IMR-90 (cell line): ENCODE measurements around the gene MOB2. TPM values are rescaled to one million over a fixed set of nuclear protein-coding genes. Genes with fewer than 3 reads are reported as not detected.
"Not testable (repeated sequence)": the region's sequence is repeated elsewhere in the genome, so short reads cannot be mapped to it uniquely, and the experiment has no call there.

ENCODE experiments used
- ATAC-seq: fragments of 200-7000 bp; cut with Tn5 transposase; 2 replicates; pipeline ENCODE4 v1.9.1; 2020; ENCODE audit warnings: low read depth, mild to moderate bottlenecking, moderate library complexity
- BruUV-seq: library from RNA; stranded (reverse); fragments of 400-500 nt; replicated peaks from 2 replicates; lab custom pipeline; 2021; lab: Mats Ljungman, UMichigan
- CTCF ChIA-PET: fragments of 300-600 bp; formaldehyde crosslinking; extraction: SDS; loops from one replicate; lab custom pipeline; 2021; ENCODE audit warnings: antibody characterized with exemption; lab: Yijun Ruan, JAX
- POLR2A ChIA-PET: fragments of 300-600 bp; sonication (Branson Sonifier 250); formaldehyde crosslinking; loops from one replicate; lab custom pipeline; 2022; ENCODE audit warnings: antibody characterized with exemption; ENCODE audit not compliant: unreplicated experiment; lab: Charles Lee
- DNase-seq: peaks from one replicate; pipeline ENCODE4 v3.0.0; 2013
- H2AFZ ChIP-seq: replicated peaks from 2 replicates; pipeline ENCODE3; 2013; ENCODE audit warnings: low read length, mild to moderate bottlenecking; ENCODE audit not compliant: poor library complexity
- H2AK5ac ChIP-seq: 2 replicates; pipeline ENCODE4 v1.6.1; 2013; ENCODE audit warnings: low read depth, low read length, inconsistent platforms
- H2AK9ac ChIP-seq: replicated peaks from 2 replicates; pipeline ENCODE3; 2013; ENCODE audit warnings: mild to moderate bottlenecking, low read depth, low read length, moderate library complexity; ENCODE audit not compliant: poor library complexity
- H2BK120ac ChIP-seq: 2 replicates; pipeline ENCODE4 v1.6.1; 2013; ENCODE audit warnings: low read depth, low read length, inconsistent platforms
- H2BK15ac ChIP-seq: 3 replicates; pipeline ENCODE4 v1.6.1; 2013; ENCODE audit warnings: low read depth, low read length, inconsistent platforms
- H2BK20ac ChIP-seq: 2 replicates; pipeline ENCODE4 v1.6.1; 2013; ENCODE audit warnings: low read depth, mild to moderate bottlenecking, inconsistent platforms, low read length, moderate library complexity
- H2BK5ac ChIP-seq: 2 replicates; pipeline ENCODE4 v1.6.1; 2013; ENCODE audit warnings: mild to moderate bottlenecking, low read depth, low read length, inconsistent platforms; ENCODE audit not compliant: poor library complexity, severe bottlenecking
- H3K14ac ChIP-seq: replicated peaks from 2 replicates; pipeline ENCODE4 v1.6.1; 2013; ENCODE audit warnings: low read depth, low read length, inconsistent platforms
- H3K18ac ChIP-seq: 2 replicates; pipeline ENCODE4 v1.6.1; 2013; ENCODE audit warnings: low read depth, low read length, control low read depth
- H3K23ac ChIP-seq: 2 replicates; pipeline ENCODE4 v1.6.1; 2013; ENCODE audit warnings: low read depth, low read length, inconsistent platforms
- H3K27ac ChIP-seq: 2 replicates; pipeline ENCODE4 v1.5.1; 2013; ENCODE audit warnings: mild to moderate bottlenecking, control low read depth, low read length; ENCODE audit not compliant: insufficient read depth
- H3K27me3 ChIP-seq: 2 replicates; pipeline ENCODE4 v1.6.1; 2013; ENCODE audit warnings: low read length; ENCODE audit not compliant: control insufficient read depth, insufficient read depth
- H3K36me3 ChIP-seq: 2 replicates; pipeline ENCODE4 v1.6.1; 2013; ENCODE audit warnings: low read length, mixed read lengths; ENCODE audit not compliant: control insufficient read depth, insufficient read depth
- H3K4ac ChIP-seq: 2 replicates; pipeline ENCODE4 v1.6.1; 2013; ENCODE audit warnings: low read depth, low read length, inconsistent platforms
- H3K4me1 ChIP-seq: 2 replicates; pipeline ENCODE4 v1.6.1; 2013; ENCODE audit warnings: low read length, mixed read lengths; ENCODE audit not compliant: control insufficient read depth, insufficient read depth
- H3K4me2 ChIP-seq: 2 replicates; pipeline ENCODE4 v1.6.1; 2013; ENCODE audit warnings: low read depth, mild to moderate bottlenecking, control low read depth, low read length, moderate library complexity
- H3K4me3 ChIP-seq: 2 replicates; pipeline ENCODE4 v1.5.1; 2013; ENCODE audit warnings: low read depth, mild to moderate bottlenecking, control low read depth, low read length, moderate library complexity; ENCODE audit not compliant: insufficient read depth
- H3K56ac ChIP-seq: 2 replicates; pipeline ENCODE4 v1.6.1; 2013; ENCODE audit warnings: low read length, inconsistent platforms; ENCODE audit not compliant: insufficient read depth; ENCODE audit errors: extremely low read depth
- H3K79me1 ChIP-seq, 2 experiments: 2 replicates each; pipeline ENCODE4 v1.6.1; 2013; ENCODE audit warnings: low read length in 2 of 2, inconsistent platforms in 1 of 2, low read depth in 1 of 2
- H3K9ac ChIP-seq: 2 replicates; pipeline ENCODE4 v1.6.1; 2013; ENCODE audit warnings: low read depth, low read length, control low read depth
- H3K9me1 ChIP-seq: 2 replicates; pipeline ENCODE4 v1.6.1; 2013; ENCODE audit warnings: low read length, inconsistent platforms; ENCODE audit not compliant: insufficient read depth
- H3K9me3 ChIP-seq: 2 replicates; pipeline ENCODE4 v1.6.1; 2013; ENCODE audit warnings: low read length; ENCODE audit not compliant: control insufficient read depth, insufficient read depth
- H4K20me1 ChIP-seq: 2 replicates; pipeline ENCODE4 v1.6.1; 2013; ENCODE audit warnings: low read length, inconsistent platforms; ENCODE audit not compliant: insufficient read depth
- H4K5ac ChIP-seq: 2 replicates; pipeline ENCODE4 v1.6.1; 2013; ENCODE audit warnings: mild to moderate bottlenecking, low read depth, low read length, control low read depth
- H4K8ac ChIP-seq, 2 experiments: 2 replicates each; pipeline ENCODE4 v1.6.1; 2013; ENCODE audit warnings: low read depth in 2 of 2, low read length in 2 of 2, control low read depth in 1 of 2, inconsistent platforms in 1 of 2
- H4K91ac ChIP-seq: 2 replicates; pipeline ENCODE4 v1.6.1; 2013; ENCODE audit warnings: low read depth, low read length, inconsistent platforms; ENCODE audit not compliant: insufficient read depth
- WGBS, 2 experiments: methylation state at CpG; one replicate each; pipeline versions ENCODE4 v1.1.5 to v1.1.7; 2013; ENCODE audit warnings: missing lambda C conversion rate in 2 of 2; ENCODE audit not compliant: insufficient read length in 1 of 2; ENCODE audit errors: extremely low coverage in 2 of 2; 5-methylcytosine and 5-hydroxymethylcytosine counted together
- dilution Hi-C: fragments of 300-500 bp; cut with HindIII; formaldehyde crosslinking; loops from one replicate; pipeline ENCODE4 v1.14.3; 2018; ENCODE audit warnings: low sequenced_read_pairs; ENCODE audit not compliant: unreplicated experiment
- in situ Hi-C: fragments of 300-500 bp; cut with MboI; formaldehyde crosslinking; loops from 3 replicates; pipeline ENCODE4 v1.14.3; 2019; ENCODE audit warnings: low sequenced_read_pairs, inconsistent platforms, mixed read lengths
- intact Hi-C: fragments of 100-400 bp; cut with micrococcal nuclease; formaldehyde crosslinking; loops from 2 replicates; pipeline ENCODE4 v1.10.0; 2022
- polyA plus RNA-seq, 3 experiments: library from polyadenylated mRNA; depleted of rRNA; stranded (reverse); fragments of >200 nt; gene quantifications; 2 replicates each; pipeline ENCODE4 v1.2.3, GENCODE V29; 2012; ENCODE audit warnings: low replicate concordance in 1 of 3
- total RNA-seq: library from RNA; depleted of rRNA; stranded (reverse); fragments of >200 nt; gene quantifications from 2 replicates; pipeline ENCODE4 v1.2.3, GENCODE V29; 2012

Gene MOB2
- total and polyA plus RNA-seq, 2 of the 4 experiments (the other 2 are of a cell fraction) = 23.7 to 36.2 TPM

DNA sequence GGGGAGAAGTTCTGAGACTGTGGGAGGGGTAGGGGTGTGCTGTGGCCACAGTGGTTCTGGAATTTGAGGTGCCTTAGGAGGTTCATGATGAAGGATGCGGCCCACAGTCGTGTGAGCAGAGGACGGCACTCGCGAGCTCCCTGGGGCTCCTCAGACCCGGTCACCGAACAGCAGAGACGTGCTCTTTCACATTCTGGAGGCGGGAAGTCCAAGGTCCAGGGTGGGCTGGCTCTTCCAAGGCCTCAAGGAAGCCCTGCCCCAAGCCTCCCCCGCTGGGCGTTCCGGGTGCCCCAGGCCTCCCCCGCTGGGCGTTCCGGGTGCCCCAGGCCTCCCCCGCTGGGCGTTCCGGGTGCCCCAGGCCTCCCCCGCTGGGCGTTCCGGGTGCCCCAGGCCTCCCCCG lies 63.2 kb downstream of the MOB2 start:
- H3K4me2 ChIP-seq, in situ Hi-C loops, H2AFZ ChIP-seq, H2BK120ac ChIP-seq, H3K4me1 ChIP-seq, BruUV-seq, H3K79me1 ChIP-seq, H3K27me3 ChIP-seq, H2AK9ac ChIP-seq, H2BK5ac ChIP-seq, H3K4ac ChIP-seq, dilution Hi-C loops, intact Hi-C loops, H4K5ac ChIP-seq, H3K9me1 ChIP-seq, H3K56ac ChIP-seq, ATAC-seq, H4K20me1 ChIP-seq, H2BK20ac ChIP-seq, DNase-seq, H2BK15ac ChIP-seq, H3K23ac ChIP-seq, H3K14ac ChIP-seq, H3K18ac ChIP-seq, CTCF ChIA-PET, H4K91ac ChIP-seq, H3K9ac ChIP-seq, H3K4me3 ChIP-seq, H3K27ac ChIP-seq, H2AK5ac ChIP-seq, H4K8ac ChIP-seq, POLR2A ChIA-PET, H3K36me3 ChIP-seq: not testable (repeated sequence)
- peaks cover 12% of the 10 kb centered on the region for H3K9me3 ChIP-seq
- 100% methylated on average over 1 of the region's 22 CpGs; no CpG with 5 or more reads in 1 of the 2 experiments for WGBS, 2 experiments
